GM18502 (cell line): Measurements from ENCODE around the gene NEK9.
"Not testable (repeated sequence)": the region's sequence is repeated elsewhere in the genome, so short reads cannot be mapped to it uniquely, and the experiment has no call there.

Experiments used
- ATAC-seq: cut with Tn5 transposase; IDR thresholded peaks from one replicate; pipeline ENCODE4 v1.9.1; 2021; ENCODE audit warnings: mild to moderate bottlenecking; ENCODE audit not compliant: unreplicated experiment, poor library complexity

NEK9 gene

DNA sequence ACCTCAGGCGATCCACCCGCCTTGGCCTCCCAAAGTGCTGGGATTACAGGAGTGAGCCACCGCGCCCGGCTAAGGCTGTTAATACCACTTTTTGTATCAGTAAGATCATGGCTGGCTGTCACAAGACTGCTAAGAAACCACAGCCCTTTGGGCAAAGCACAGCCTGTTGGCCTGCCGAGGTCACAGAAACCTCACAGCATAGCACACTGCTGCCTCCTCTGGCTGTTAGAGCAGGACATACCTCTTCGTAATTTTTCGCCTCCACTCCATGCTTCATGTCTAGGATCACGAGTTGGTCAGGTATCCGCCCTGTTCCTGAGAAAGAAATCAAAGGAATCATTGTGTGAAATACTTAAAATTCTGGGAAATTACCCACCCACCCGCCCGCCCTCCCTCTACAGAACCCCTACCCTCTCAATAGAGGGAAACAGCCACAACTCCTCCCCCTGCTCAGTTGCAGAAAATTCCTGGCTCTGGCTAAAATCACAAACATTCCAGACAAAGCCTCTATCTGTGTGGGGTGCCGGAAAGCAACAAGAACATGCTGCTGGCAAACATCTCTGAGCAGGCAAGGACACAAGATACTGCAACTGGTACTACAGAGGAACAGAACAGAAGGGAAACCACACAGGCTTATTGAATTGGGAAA is 20.7 kb upstream of the NEK9 start:
- ATAC-seq = no peak

- no peak for ATAC-seq
Observed at GRCh38 chr14:75144944-75145343, 18.1 kb upstream of the NEK9 start.

- ATAC-seq = no peak
Observed at GRCh38 chr14:75143761-75144527, 17.1 kb upstream of the NEK9 start.

DNA sequence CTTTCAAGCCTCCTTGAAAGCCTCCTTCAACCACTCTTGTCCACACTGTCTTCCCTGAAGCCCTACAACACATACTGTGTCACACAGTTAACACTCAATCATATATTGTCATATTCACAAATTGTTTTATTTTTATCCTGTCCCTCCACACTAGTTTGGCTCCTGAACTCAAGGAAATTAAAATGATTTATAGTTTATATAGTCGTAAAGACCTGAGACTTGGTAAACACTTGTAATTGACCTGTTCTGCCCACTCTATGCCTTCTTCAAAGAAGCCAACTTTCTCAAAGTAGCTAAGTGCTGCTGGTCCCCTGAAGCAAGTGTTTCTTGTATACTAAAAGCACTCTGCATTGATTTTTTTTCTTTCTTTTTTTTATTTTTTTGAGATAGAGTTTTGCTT is 15.6 kb upstream of the NEK9 start:
- ATAC-seq = no peak

- no peak for ATAC-seq
Observed at GRCh38 chr14:75141967-75142366, 15.1 kb upstream of the NEK9 start.

- ATAC-seq = no peak
Observed at GRCh38 chr14:75141062-75141461, 14.2 kb upstream of the NEK9 start.

- no peak for ATAC-seq
Observed at GRCh38 chr14:75140620-75141019, 13.8 kb upstream of the NEK9 start.

DNA sequence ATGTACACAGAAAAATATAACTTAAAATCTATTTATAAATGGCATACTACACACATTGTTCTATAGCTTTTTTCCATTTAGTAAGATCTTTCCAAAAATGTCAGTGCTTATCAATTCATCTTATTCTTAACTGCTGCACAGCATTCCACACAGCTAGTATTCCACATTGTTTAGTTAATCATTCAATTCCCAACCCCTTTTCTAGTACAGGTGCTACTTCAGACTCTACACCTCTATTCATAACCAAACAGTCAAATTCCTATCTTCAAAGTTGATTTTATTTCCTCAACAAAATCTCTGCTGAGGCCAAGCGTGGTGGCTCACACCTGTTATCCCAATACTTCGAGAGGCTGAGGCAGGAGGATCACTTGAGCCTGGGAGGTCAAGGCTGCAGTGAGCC is 12.3 kb upstream of the NEK9 start:
- ATAC-seq = no peak

DNA sequence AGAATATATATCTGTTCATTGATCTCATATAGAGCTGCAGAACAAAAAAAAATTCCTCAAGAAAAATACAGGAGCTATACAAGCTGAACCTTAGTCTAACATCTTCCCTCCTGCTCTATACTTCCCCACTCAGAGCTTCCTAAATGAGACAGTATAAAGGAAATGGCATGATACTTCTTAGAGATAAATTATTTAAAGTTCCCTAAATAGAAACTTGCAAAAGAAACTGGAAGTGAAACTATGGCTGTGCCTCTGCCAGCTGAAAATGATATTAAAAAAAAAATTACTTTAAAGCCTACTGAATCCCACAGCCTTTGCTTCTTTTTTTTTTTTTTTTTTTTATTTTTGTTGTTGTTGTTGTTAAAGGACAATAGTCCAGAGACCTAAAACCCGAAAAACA is 11.6 kb upstream of the NEK9 start:
- ATAC-seq = no peak

DNA sequence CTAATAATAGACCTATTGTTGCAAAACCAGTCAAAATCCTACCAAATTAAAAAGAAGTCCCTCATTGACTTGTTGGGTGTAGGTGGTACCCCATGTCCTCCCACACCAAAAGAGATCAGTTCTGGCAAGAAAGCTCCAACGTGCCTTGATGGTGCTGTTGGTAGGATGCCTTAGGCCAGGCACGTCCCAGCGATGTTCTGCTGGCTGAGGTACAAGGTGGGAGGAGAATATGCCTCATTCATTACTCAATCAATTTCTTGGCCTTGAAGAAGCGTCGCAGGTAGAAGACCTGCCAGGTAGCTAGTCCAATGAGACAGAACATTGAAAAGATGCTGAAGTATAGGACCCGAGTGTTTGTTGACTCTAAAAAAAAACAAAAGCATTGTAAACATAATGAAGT is 7.8 kb upstream of the NEK9 start:
- ATAC-seq = no peak

- no peak for ATAC-seq
Observed at GRCh38 chr14:75133597-75133996, 6.7 kb upstream of the NEK9 start.

DNA sequence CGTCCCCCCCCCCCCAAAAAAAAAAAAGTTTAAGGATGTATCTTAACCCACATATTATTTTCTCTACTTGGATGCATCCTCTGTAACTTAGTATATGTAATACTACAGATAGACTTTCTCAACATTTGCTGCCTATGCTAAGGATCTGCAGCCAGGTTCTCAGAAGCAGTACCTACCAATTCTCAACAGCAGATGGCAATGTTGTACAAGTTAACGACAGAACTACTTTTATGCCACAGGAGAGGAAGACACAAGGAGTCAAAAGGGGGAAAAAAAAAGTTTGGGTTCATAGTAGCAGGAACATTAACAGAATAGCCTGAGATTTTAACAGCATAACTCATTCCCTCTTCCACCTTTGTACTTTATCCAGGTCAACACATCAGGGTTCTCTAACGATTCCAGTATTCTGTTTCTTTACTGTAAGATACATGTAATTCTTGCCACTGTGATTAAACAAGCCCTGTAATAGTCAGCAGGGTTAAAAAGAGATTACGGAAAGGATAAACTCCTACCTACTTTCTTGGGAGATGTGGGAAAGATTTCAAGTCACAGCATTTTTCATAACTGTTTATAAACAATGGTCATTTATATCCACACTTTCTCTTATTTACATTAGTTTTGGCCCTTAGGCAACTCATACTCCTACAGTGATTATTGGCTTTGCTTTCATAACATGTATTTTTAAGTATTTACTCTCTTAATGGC is 5.7 kb upstream of the NEK9 start:
- ATAC-seq = no peak

DNA sequence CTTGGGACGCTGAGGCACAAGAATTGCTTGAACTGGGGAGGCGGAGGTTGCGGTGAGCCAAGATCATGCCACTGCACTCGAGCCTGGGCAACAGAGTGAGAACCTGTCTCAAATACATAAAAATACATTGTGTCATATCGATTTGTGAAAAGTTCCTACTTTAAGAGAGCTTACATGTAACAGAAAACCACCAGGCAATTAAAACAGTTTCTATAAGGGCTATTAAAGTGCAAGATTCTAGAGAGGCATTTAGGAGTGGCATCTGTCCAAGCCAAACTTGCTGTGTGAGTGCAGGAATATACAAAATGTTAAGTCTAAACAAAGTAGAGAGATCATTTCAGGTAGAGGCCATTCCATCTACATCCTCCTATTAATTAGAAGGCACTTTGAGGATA is 1.7 kb upstream of the NEK9 start:
- no peak for ATAC-seq

GRCh38 chr14:75127903-75128595 is 1.2 kb upstream of the NEK9 start:
- ATAC-seq = no peak

DNA sequence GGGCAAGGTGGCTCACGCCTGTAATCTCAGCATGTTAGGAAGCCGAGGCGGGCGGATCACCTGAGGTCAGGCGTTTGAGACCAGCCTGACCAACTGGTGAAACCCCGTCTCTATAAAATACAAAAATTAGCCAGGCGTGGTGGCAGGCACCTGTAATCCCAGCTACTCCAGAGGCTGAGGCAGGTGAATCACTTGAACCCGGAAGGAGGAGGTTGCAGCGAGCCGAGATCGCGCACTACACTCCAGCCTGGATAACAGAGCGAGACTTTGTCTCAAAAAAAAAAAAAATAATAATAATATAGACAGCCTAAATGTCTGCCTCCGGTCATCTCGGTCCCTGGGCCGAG is 599 bp upstream of the NEK9 start:
- ATAC-seq = not testable (repeated sequence)

- no peak for ATAC-seq
Observed at GRCh38 chr14:75126121-75126544, 715 bp downstream of the NEK9 start.

DNA sequence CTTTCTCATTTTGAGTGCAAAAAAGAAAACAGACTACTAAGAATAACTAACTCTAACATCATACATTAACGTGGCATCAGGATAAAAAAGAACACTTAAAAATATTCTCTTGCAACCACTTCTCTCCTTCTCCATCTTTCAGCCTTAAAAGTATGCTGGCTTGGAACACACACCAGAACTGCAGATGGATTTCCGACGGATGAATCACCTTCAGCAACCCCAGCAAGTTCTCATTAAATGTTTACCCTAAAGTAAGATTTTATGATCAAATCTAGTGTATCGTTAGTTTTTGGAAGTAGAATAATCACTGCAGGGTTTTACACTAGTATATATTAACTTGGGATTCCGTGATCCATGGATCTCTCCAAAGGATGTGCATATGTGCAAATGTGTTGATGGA is 1.2 kb downstream of the NEK9 start:
- ATAC-seq = no peak

DNA sequence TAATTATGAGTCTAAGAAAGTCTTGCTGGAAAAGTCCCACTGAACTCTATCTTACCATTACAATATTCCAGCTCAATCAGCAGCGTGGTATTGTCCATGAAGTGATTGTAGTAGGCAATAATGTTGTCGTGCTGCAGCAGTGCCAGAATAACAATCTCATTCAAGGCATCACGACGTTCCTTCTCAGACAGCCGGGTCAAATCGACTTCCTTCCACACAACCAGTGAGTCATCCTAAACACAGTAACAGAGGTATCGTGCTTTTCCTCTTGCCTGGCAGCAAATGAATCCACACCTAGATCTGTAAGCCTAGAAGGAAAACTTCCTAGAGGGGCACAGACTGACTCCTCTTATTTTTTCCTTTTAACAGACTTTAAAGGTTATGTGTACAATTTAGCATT is 2.9 kb downstream of the NEK9 start:
- ATAC-seq = no peak

DNA sequence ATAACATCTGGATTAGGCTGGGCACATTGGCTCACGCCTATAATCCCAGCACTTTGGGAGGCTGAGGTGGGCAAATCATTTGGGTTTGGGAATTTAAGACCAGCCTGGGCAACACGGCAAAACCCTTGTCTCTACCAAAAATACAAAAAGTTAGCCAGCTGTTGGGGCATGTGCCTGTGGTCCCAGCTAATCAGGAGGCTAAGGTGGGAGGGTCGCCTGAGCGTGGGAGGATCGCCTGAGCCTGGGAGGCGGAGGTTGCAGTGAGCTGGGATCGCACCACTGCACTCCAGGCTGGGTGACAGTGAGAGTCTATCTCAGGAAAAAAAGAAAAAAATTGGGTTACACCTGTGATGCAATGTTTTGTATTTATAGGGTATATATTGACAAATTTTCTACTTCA is 5.3 kb downstream of the NEK9 start:
- no peak for ATAC-seq

GRCh38 chr14:75120541-75121291 is 6.1 kb downstream of the NEK9 start:
- ATAC-seq = no peak
